Neural cell (in vitro differentiated cells): ENCODE data around the gene CNOT2.

Experiments used
- CTCF ChIP-seq: fragments of 450-650 bp; IDR thresholded peaks from 2 replicates; pipeline ENCODE4 v1.5.1; 2014; ENCODE audit warnings: antibody characterized with exemption, mild to moderate bottlenecking, moderate library complexity; ENCODE audit not compliant: poor library complexity, severe bottlenecking
- EP300 ChIP-seq: fragments of 450-650 bp; conservative IDR thresholded peaks from 2 replicates; pipeline ENCODE4 v1.6.1; 2014; ENCODE audit warnings: antibody characterized with exemption, mild to moderate bottlenecking, moderate library complexity; ENCODE audit not compliant: poor library complexity, severe bottlenecking
- MXI1 ChIP-seq: fragments of 450-650 bp; conservative IDR thresholded peaks from 2 replicates; pipeline ENCODE4 v1.6.1; 2014; ENCODE audit warnings: antibody characterized with exemption, mild to moderate bottlenecking; ENCODE audit not compliant: poor library complexity, severe bottlenecking
- POLR2AphosphoS5 ChIP-seq: IDR thresholded peaks from 2 replicates; pipeline ENCODE4 v1.6.1; 2012
- RAD21 ChIP-seq: fragments of 450-650 bp; conservative IDR thresholded peaks from 2 replicates; pipeline ENCODE4 v1.6.1; 2014; ENCODE audit warnings: antibody characterized with exemption, mild to moderate bottlenecking, moderate library complexity
- REST ChIP-seq: IDR thresholded peaks from 2 replicates; pipeline ENCODE4 v1.6.1; 2012; ENCODE audit warnings: borderline replicate concordance
- SMC3 ChIP-seq: fragments of 450-650 bp; conservative IDR thresholded peaks from 2 replicates; pipeline ENCODE4 v1.6.1; 2014; ENCODE audit warnings: antibody characterized with exemption, mild to moderate bottlenecking, moderate library complexity; ENCODE audit not compliant: poor library complexity
- TAF1 ChIP-seq: IDR thresholded peaks from 2 replicates; pipeline ENCODE4 v1.6.1; 2012; ENCODE audit warnings: low read depth

GRCh38 chr12:70400124-70400523 lies 156.9 kb downstream of the CNOT2 start:
- TF ChIP-seq TAF1 (no peak), CTCF (no peak), POLR2AphosphoS5 (no peak), RAD21 (no peak), EP300 (no peak), MXI1 (no peak), REST (no peak), SMC3 (no peak)
